ENCODE measurements around the gene MAPK4. TPM values are rescaled to one million over a fixed set of nuclear protein-coding genes. Genes with fewer than 3 reads are reported as not detected.

MAPK4 gene
- total RNA-seq, 1 donor from 2014 or later, result not detected

DNA sequence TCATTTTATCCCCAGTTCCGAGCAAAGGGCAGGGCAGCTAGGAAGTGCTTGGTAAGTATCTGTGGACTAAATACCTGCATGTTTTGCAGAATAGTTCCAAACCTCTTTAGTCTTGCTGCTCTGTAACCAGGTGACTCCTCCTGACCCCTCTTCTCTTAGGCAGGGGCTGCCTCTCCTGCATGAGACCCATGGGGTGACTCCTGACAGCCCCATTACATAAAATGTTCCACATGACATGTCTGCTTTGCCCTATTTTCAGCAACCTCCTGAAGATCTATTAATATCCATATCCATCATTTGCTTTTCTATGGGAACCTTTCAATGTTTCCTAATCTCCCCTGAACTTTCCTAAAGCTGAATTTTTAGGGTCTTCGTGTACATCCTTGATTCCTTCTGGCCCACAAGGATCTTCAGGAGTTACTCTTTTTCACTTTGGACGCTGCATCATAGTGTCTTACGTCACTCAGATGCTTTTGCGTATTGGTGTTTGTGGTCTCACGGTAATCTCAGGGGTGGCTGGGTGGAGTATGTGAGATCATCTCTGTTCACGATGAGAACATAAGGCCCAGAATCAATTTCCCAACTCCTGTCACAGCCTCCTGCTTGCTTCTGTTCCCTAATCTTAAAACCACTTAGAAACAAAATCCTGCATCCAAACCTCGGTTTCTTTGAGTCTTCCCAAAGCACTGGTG lies 76.6 kb downstream of the MAPK4 start:
- no peaks in the 10 kb centered on the region for H3K36me3 Mint-ChIP-seq (ENCODE audit: low read depth)
- no peak overlapping the region for H3K27ac Mint-ChIP-seq
- no peaks in the 10 kb centered on the region for H3K27me3 Mint-ChIP-seq (ENCODE audit: insufficient read depth)
- no peaks in the 10 kb centered on the region for H3K9me3 Mint-ChIP-seq
- no peak for DNase-seq (ENCODE audit: low spot score)
- H3K4me1 Mint-ChIP-seq (ENCODE audit: low read depth), result no peaks in the 10 kb centered on the region
- intact Hi-C loops (cut with micrococcal nuclease), result no loop called here
- H3K4me3 Mint-ChIP-seq, result no peak overlapping the region

- intact Hi-C loops (cut with micrococcal nuclease), result no loop called here
- Mint-ChIP-seq H3K4me3 (no peak overlapping the region), H3K4me1 (ENCODE audit: low read depth) (no peaks in the 10 kb centered on the region), H3K27me3 (ENCODE audit: insufficient read depth) (no peaks in the 10 kb centered on the region), H3K9me3 (no peaks in the 10 kb centered on the region), H3K36me3 (ENCODE audit: low read depth) (no peaks in the 10 kb centered on the region), H3K27ac (no peak overlapping the region)
- DNase-seq (ENCODE audit: low spot score), result no peak
Measured at GRCh38 chr18:50638016-50638883, 78.4 kb downstream of the MAPK4 start.

DNA sequence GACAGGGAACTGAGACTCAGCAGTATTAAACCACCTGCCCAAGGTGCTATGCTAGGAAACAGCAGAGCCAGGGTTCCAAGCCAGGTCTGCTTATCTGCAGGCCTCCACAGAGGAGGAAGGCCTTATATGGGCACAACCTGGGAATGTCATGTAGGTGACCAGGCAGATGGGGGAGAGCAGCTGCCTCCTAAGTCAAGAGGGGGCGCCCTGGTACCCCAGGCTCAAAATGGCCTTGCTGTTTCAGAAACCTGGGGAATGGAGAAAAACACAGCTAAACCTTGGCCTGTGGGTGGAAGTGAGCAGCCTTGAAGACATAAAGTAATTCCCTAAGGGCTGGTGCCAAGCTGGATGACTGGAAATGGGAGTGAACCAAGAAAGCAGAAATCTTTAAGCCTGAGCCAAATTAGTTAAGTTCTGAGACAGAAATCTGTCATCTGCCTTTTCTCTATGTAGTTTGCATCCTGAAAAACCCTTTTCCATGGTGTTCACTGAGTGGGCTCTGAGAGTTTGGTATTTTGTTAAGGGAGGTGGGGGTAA lies 79.1 kb downstream of the MAPK4 start:
- Mint-ChIP-seq H3K27ac (no peak overlapping the region), H3K27me3 (ENCODE audit: insufficient read depth) (peaks cover 2% of the 10 kb centered on the region), H3K4me3 (no peak overlapping the region), H3K9me3 (no peaks in the 10 kb centered on the region), H3K4me1 (ENCODE audit: low read depth) (no peaks in the 10 kb centered on the region), H3K36me3 (ENCODE audit: low read depth) (no peaks in the 10 kb centered on the region)
- no peak for DNase-seq (ENCODE audit: low spot score)
- intact Hi-C loops (cut with micrococcal nuclease), result no loop called here

- Mint-ChIP-seq H3K27ac (no peak overlapping the region), H3K36me3 (ENCODE audit: low read depth) (no peaks in the 10 kb centered on the region), H3K4me3 (no peak overlapping the region), H3K4me1 (ENCODE audit: low read depth) (no peaks in the 10 kb centered on the region), H3K9me3 (no peaks in the 10 kb centered on the region), H3K27me3 (ENCODE audit: insufficient read depth) (peaks cover 3% of the 10 kb centered on the region)
- intact Hi-C loops (cut with micrococcal nuclease), result no loop called here
- DNase-seq (ENCODE audit: low spot score), result no peak
Measured at GRCh38 chr18:50639711-50640110, 79.8 kb downstream of the MAPK4 start.

DNA sequence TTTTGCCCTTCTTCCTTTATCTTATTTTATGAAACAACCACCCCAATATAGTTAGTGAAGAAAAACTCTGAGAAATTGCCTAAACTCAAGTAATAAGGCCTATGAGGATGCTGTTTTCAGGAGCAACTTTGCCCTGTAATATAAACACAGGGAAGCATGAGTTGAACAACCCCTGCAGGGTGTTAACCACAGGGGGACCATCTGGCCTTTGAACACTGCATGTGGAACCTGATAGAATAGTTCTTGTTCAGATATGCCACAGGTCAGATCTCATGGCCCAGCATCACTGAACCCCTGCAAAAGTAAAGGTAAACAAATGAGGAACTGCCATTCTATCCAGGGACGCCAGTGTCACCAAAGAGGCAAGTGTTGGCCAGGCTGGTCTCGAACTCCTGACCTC lies 82.6 kb downstream of the MAPK4 start:
- H3K9me3 Mint-ChIP-seq, result no peaks in the 10 kb centered on the region
- H3K4me1 Mint-ChIP-seq (ENCODE audit: low read depth), result no peaks in the 10 kb centered on the region
- no peak overlapping the region for H3K4me3 Mint-ChIP-seq
- H3K36me3 Mint-ChIP-seq (ENCODE audit: low read depth), result no peaks in the 10 kb centered on the region
- peaks cover 3% of the 10 kb centered on the region for H3K27me3 Mint-ChIP-seq (ENCODE audit: insufficient read depth)
- intact Hi-C loops (cut with micrococcal nuclease), result no loop called here
- H3K27ac Mint-ChIP-seq, result no peak overlapping the region
- DNase-seq (ENCODE audit: low spot score), result no peak

DNA sequence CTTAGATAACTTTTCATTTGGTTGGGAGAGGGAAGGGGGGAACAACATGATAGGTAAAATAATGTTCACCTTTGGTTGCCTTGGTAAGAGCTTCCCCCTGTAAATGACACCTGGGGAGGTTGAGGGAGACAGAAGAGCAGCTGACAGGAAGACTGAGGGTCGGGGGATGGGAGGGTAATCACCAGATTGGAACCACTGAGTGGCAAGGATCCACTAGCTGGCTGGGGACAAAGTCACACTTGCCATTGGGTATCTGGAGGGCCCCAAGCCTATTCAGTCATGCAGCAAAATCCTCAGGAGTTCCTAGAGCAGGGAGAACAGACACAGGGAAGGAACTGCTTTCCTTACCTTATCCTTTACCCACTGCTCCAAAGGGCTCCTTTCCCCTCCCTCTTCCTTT lies 84.3 kb downstream of the MAPK4 start:
- intact Hi-C loops (cut with micrococcal nuclease), result no loop called here
- peaks cover 3% of the 10 kb centered on the region for H3K27me3 Mint-ChIP-seq (ENCODE audit: insufficient read depth)
- DNase-seq (ENCODE audit: low spot score), result no peak
- H3K4me3 Mint-ChIP-seq, result no peak overlapping the region
- no peaks in the 10 kb centered on the region for H3K4me1 Mint-ChIP-seq (ENCODE audit: low read depth)
- no peaks in the 10 kb centered on the region for H3K36me3 Mint-ChIP-seq (ENCODE audit: low read depth)
- no peaks in the 10 kb centered on the region for H3K9me3 Mint-ChIP-seq
- H3K27ac Mint-ChIP-seq, result no peak overlapping the region

GRCh38 chr18:50644807-50645206 lies 84.9 kb downstream of the MAPK4 start:
- no peaks in the 10 kb centered on the region for H3K4me1 Mint-ChIP-seq (ENCODE audit: low read depth)
- H3K27ac Mint-ChIP-seq, result no peak overlapping the region
- H3K9me3 Mint-ChIP-seq, result no peaks in the 10 kb centered on the region
- peaks cover 3% of the 10 kb centered on the region for H3K27me3 Mint-ChIP-seq (ENCODE audit: insufficient read depth)
- H3K36me3 Mint-ChIP-seq (ENCODE audit: low read depth), result no peaks in the 10 kb centered on the region
- no peak for DNase-seq (ENCODE audit: low spot score)
- H3K4me3 Mint-ChIP-seq, result no peak overlapping the region
- intact Hi-C loops (cut with micrococcal nuclease), result no loop called here

DNA sequence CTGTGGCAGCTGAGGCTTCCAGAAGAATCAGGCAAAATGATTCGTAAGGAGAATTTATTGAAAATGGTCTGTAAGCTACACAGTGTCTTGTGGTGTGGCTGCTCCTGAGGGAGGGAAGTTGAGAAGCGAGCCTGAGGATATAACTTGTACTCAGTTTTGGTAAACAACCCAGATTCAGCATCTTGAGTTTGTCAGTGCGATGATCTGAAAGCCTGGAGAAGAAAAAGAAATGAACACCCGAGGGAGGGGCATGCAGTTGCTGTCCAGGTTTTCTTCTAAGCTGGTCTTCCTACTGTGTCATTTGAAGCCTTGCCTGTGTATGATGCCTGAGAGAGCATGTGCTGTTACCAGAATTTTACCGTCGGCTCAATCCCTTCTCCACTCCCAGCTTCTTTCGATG lies 87.3 kb downstream of the MAPK4 start:
- Mint-ChIP-seq H3K9me3 (no peaks in the 10 kb centered on the region), H3K4me3 (no peak overlapping the region), H3K36me3 (ENCODE audit: low read depth) (no peaks in the 10 kb centered on the region), H3K4me1 (ENCODE audit: low read depth) (no peaks in the 10 kb centered on the region), H3K27me3 (ENCODE audit: insufficient read depth) (peaks cover 3% of the 10 kb centered on the region), H3K27ac (no peak overlapping the region)
- DNase-seq (ENCODE audit: low spot score), result no peak
- intact Hi-C loops (cut with micrococcal nuclease), result no loop called here

- no peaks in the 10 kb centered on the region for H3K36me3 Mint-ChIP-seq (ENCODE audit: low read depth)
- H3K4me3 Mint-ChIP-seq, result no peak overlapping the region
- no peak overlapping the region for H3K27ac Mint-ChIP-seq
- no peaks in the 10 kb centered on the region for H3K4me1 Mint-ChIP-seq (ENCODE audit: low read depth)
- intact Hi-C loops (cut with micrococcal nuclease), result no loop called here
- no peak for DNase-seq (ENCODE audit: low spot score)
- H3K9me3 Mint-ChIP-seq, result no peaks in the 10 kb centered on the region
- peaks cover 3% of the 10 kb centered on the region for H3K27me3 Mint-ChIP-seq (ENCODE audit: insufficient read depth)
Measured at GRCh38 chr18:50647792-50648191, 87.9 kb downstream of the MAPK4 start.

- H3K36me3 Mint-ChIP-seq (ENCODE audit: low read depth), result no peaks in the 10 kb centered on the region
- no peak overlapping the region for H3K4me3 Mint-ChIP-seq
- DNase-seq (ENCODE audit: low spot score), result no peak
- H3K4me1 Mint-ChIP-seq (ENCODE audit: low read depth), result no peaks in the 10 kb centered on the region
- H3K27ac Mint-ChIP-seq, result no peak overlapping the region
- no peaks in the 10 kb centered on the region for H3K27me3 Mint-ChIP-seq (ENCODE audit: insufficient read depth)
- intact Hi-C loops (cut with micrococcal nuclease), result no loop called here
- H3K9me3 Mint-ChIP-seq, result no peaks in the 10 kb centered on the region
Measured at GRCh38 chr18:50649821-50650220, 89.9 kb downstream of the MAPK4 start.

DNA sequence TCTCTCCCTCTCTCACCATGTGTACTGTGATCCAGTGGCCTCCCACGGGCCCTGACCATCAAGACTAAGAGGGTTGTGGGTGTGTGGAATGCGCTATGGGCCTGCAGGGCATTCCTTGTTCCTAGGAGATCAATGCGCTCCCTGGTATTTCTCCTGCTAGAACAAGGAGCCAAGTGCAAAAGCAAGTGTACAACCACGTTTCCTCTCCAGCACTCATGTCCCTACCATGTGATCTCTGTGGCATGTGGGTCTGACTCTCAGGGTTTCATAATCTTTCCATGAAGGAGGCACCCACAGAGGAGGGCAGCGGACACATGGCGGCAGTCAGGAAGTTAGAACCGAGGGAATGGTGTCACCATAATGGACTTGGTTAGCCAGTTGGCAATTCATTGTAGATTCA lies 91.4 kb downstream of the MAPK4 start:
- DNase-seq (ENCODE audit: low spot score), result no peak
- no peak overlapping the region for H3K27ac Mint-ChIP-seq

GRCh38 chr18:50653402-50654093 lies 93.7 kb downstream of the MAPK4 start:
- H3K4me3 Mint-ChIP-seq, result no peak overlapping the region

More for the DNA sequence above, 91.4 kb downstream of the MAPK4 start:
- Mint-ChIP-seq H3K27me3 (ENCODE audit: insufficient read depth) (no peaks in the 10 kb centered on the region), H3K4me1 (ENCODE audit: low read depth) (no peaks in the 10 kb centered on the region), H3K36me3 (ENCODE audit: low read depth) (no peaks in the 10 kb centered on the region), H3K9me3 (no peaks in the 10 kb centered on the region), H3K4me3 (no peak overlapping the region)
- intact Hi-C loops (cut with micrococcal nuclease), result no loop called here

GRCh38 chr18:50654211-50654610 lies 94.3 kb downstream of the MAPK4 start:
- no peaks in the 10 kb centered on the region for H3K4me1 Mint-ChIP-seq (ENCODE audit: low read depth)
- DNase-seq (ENCODE audit: low spot score), result no peak
- no peaks in the 10 kb centered on the region for H3K9me3 Mint-ChIP-seq
- intact Hi-C loops (cut with micrococcal nuclease), result no loop called here
- H3K4me3 Mint-ChIP-seq, result no peak overlapping the region
- H3K27me3 Mint-ChIP-seq (ENCODE audit: insufficient read depth), result no peaks in the 10 kb centered on the region
- no peaks in the 10 kb centered on the region for H3K36me3 Mint-ChIP-seq (ENCODE audit: low read depth)
- H3K27ac Mint-ChIP-seq, result no peak overlapping the region

More at GRCh38 chr18:50653402-50654093, 93.7 kb downstream of the MAPK4 start:
- H3K9me3 Mint-ChIP-seq, result no peaks in the 10 kb centered on the region
- no peaks in the 10 kb centered on the region for H3K4me1 Mint-ChIP-seq (ENCODE audit: low read depth)
- H3K27ac Mint-ChIP-seq, result no peak overlapping the region
- DNase-seq (ENCODE audit: low spot score), result no peak
- intact Hi-C loops (cut with micrococcal nuclease), result no loop called here
- H3K27me3 Mint-ChIP-seq (ENCODE audit: insufficient read depth), result no peaks in the 10 kb centered on the region
- H3K36me3 Mint-ChIP-seq (ENCODE audit: low read depth), result no peaks in the 10 kb centered on the region

All from activated T-helper 1 cell treated with anti-CD3 and anti-CD28 coated beads, Interleukin-12 subunit alpha, Interleukin-12 subunit beta, Interleukin-2, Interleukin-4 antibody, amounts not matched to agents 30 ng/mL and 10 ng/mL and 1 ng/mL, durations not matched to agents 14 hours and 24 hours and 36 hours (primary cell).